Mesodermal cell (in vitro differentiated cells): ENCODE results near the gene HAS3.

ENCODE experiments used
- H3K27ac ChIP-seq: 2 replicates; pipeline ENCODE4 v1.7.0; 2013; ENCODE audit warnings: mild to moderate bottlenecking, low read depth, low read length, moderate library complexity; ENCODE audit not compliant: severe bottlenecking
- H3K36me3 ChIP-seq: 2 replicates; pipeline ENCODE4 v1.7.1; 2013; ENCODE audit warnings: mild to moderate bottlenecking, low read length, moderate library complexity; ENCODE audit not compliant: control insufficient read depth, insufficient read depth
- H3K4me1 ChIP-seq: one replicate; pipeline ENCODE4 v1.7.1; 2013; ENCODE audit warnings: mild to moderate bottlenecking, low read length; ENCODE audit not compliant: insufficient read depth, control insufficient read depth, poor library complexity, severe bottlenecking
- H3K4me3 ChIP-seq: 2 replicates; pipeline ENCODE4 v1.7.0; 2013; ENCODE audit warnings: low read length, control low read depth, mild to moderate bottlenecking; ENCODE audit not compliant: insufficient read depth, poor library complexity, severe bottlenecking; ENCODE audit errors: extremely low read depth
- H3K9me3 ChIP-seq: 2 replicates; pipeline ENCODE4 v1.7.1; 2013; ENCODE audit warnings: mild to moderate bottlenecking, low read length, moderate library complexity; ENCODE audit not compliant: control insufficient read depth
- WGBS, 2 experiments: methylation state at CpG; one replicate each; pipeline ENCODE4 v1.1.5; 2013; ENCODE audit warnings: missing lambda C conversion rate in 2 of 2; ENCODE audit not compliant: insufficient coverage in 2 of 2; 5-methylcytosine and 5-hydroxymethylcytosine counted together

Gene HAS3

DNA sequence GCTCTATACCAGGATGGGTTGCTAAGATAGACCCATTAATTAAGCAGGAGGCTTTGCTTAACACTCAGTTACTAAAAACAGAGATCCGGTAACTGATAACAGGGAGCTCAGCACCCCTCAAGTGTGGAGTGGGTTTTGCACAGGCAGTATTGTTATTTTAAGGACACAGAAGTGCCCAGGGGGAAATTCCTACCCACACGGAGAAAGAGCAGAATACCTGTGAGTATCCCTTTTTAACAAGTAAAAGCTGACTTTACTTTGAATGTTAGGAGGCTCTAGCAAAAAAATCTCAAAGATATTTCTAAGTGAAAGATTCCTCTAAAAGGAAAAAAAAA, 32.8 kb upstream of the HAS3 start:
- Histone ChIP-seq H3K4me1 (peaks cover 12% of the 10 kb centered on the region), H3K4me3 (no peak overlapping the region), H3K9me3 (no peaks in the 10 kb centered on the region), H3K36me3 (no peaks in the 10 kb centered on the region), H3K27ac (no peak overlapping the region)
- WGBS, 2 experiments: no CpG with 5 or more reads among the region's 2 CpGs

DNA sequence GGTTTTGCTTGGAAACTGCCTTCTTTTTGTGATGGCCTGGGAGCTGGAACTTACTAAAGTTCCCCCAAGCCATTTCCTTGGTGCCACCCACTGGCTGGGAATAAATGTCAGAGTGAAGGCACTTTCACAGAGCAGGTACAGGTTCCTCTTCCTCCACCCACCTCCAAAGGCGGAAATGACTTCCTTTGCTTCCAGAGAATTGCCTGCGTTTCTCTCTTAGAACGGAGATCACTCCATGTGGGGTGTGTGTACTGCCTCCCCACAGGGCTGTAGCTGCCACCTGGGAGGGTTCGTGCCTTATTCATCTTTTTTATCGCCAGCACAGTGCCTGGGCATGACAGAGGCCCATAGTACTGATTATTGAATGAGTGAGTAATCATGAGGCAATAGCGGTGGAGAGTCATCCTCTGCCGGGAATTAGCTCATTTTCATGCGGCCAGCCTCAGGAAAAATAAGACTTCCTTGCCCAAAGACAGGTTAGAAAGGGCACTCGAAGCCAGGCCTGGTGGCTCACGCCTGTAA, 32.2 kb upstream of the HAS3 start:
- Histone ChIP-seq H3K36me3 (no peaks in the 10 kb centered on the region), H3K27ac (no peak overlapping the region), H3K9me3 (no peaks in the 10 kb centered on the region), H3K4me1 (peaks cover 18% of the 10 kb centered on the region), H3K4me3 (no peak overlapping the region)
- 50 to 55% methylated on average over 8 to 10 of the region's 10 CpGs for WGBS, 2 experiments

DNA sequence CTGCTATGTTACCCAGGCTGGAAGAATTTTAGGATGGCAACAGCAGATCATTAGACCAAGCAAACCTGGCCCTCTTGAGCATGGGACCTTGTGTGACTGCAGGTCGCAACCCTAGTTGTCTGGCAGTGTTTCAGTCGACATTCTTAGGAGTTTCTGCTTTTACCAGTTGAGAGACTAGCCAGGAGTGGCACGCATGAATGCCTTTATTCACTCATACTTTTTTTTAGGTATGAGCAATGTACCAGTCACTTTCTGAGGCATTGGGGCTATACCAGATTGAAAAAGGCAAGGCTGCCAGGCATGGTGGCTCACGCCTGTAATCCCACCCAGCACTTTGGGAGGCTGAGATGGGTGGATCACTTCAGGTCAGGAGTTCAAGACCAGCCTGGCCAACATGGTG, 28.2 kb upstream of the HAS3 start:
- Histone ChIP-seq H3K9me3 (no peaks in the 10 kb centered on the region), H3K36me3 (no peaks in the 10 kb centered on the region)
- WGBS, 2 experiments: 81 to 87% methylated on average over 3 of the region's 4 CpGs

DNA sequence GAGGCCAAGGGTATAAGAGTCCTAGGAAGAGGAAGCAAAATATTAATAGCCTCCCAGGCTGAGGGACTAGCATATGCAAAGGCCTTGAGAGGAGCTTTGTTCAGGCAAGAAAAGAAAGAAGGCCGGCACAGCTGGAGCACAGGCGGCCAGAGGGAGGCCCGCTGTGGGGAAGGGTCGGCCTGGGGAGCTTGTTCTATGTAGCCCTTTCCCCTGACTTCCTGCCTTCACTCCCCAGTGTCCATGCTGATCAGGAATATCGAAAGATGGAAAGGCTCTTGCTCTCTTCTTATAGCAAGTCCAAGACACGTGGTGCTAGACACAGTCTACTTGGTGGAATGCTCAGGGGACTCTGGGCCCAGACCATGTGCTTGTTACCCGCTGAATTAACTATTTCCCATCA, 27.4 kb upstream of the HAS3 start:
- 22 to 43% methylated on average over 3 to 6 of the region's 7 CpGs for WGBS, 2 experiments
- Histone ChIP-seq H3K9me3 (no peaks in the 10 kb centered on the region), H3K4me1 (peaks cover 10% of the 10 kb centered on the region), H3K4me3 (no peak overlapping the region), H3K27ac (no peak overlapping the region), H3K36me3 (no peaks in the 10 kb centered on the region)

More for the DNA sequence above, 28.2 kb upstream of the HAS3 start:
- H3K4me3 ChIP-seq: no peak overlapping the region
- H3K4me1 ChIP-seq: peaks cover 17% of the 10 kb centered on the region
- no peak overlapping the region for H3K27ac ChIP-seq

DNA sequence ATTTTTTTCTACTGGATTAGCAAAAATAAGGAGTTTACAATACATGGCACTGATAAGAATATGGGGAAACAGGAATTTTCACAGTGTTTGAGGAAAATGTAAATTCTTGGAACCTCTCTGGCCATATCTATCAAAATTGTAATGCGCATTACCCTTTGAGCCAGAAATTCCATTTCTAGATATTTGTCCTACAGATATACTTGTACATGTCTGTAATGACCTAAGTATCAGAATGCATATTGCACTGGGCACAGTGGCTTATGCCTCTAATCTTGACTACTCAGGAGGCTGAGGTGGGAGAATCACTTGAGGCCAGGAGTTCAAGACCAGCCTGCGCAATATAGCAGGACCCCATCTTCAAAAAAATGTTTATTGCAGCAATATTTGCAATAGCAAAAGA, 25.8 kb upstream of the HAS3 start:
- Histone ChIP-seq H3K9me3 (no peaks in the 10 kb centered on the region), H3K36me3 (no peaks in the 10 kb centered on the region), H3K4me3 (no peak overlapping the region), H3K27ac (no peak overlapping the region), H3K4me1 (peaks cover 11% of the 10 kb centered on the region)
- 100% methylated on average over 1 of the region's 2 CpGs; no CpG with 5 or more reads in 1 of the 2 experiments for WGBS, 2 experiments

DNA sequence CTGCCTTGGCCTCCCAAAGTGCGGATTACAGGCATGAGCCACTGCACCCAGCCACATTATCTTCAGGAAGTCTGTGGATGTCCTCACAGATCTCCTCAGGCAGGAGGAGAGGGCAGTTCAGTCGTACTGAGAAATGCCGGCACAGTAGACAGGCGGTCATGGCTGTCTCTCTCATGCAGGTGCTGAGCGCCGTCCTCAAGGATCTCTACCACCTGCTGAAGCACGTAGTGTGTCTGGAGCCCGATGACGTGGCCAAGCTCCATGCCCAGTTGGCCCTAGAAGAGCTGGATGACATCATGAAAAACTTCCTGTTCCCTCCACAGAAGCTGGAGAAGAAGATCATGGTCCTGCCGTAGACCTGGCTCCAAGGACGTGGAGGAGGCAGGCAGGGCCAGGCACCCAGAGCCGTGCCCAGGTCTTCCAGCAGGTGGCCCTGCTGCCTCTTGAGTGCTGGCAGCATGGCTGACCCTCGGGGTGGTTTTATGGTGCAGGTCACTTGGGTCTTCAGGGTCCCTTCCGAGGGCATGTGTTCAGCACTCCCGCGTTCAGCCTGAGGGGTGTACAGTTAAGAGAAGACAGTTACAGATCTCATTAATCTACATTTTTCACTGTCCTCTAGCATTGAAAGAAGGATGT, 22.0 kb upstream of the HAS3 start:
- no peaks in the 10 kb centered on the region for H3K9me3 ChIP-seq
- no peak overlapping the region for H3K4me3 ChIP-seq
- WGBS, 2 experiments: 93 to 95% methylated on average over 11 to 13 of the region's 16 CpGs
- no peaks in the 10 kb centered on the region for H3K36me3 ChIP-seq
- H3K27ac ChIP-seq: no peak overlapping the region
- H3K4me1 ChIP-seq: peaks cover 7% of the 10 kb centered on the region

DNA sequence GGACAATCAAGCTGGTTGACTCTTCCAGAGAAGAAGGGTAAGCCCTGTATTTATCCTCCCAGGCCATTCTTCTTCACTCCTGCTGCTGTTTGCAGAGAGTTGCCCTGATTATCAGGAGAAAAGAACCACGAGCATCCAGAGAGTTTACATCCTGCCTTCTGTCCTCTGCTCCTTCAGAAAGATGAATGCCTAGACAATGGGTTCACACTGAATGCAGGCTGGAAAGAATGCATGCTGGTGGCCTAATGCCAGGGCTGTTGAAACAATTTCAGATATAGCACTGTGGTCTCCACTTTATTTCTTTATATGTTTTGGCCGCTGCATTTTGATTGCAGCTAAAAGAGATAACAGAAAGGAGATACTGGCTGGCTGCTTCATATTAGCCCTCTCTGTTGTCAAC, 21.2 kb upstream of the HAS3 start:
- no peak overlapping the region for H3K27ac ChIP-seq
- H3K4me3 ChIP-seq: no peak overlapping the region
- no peaks in the 10 kb centered on the region for H3K9me3 ChIP-seq
- H3K4me1 ChIP-seq: peaks cover 13% of the 10 kb centered on the region
- 73 to 91% methylated on average over 1 to 2 of the region's 2 CpGs for WGBS, 2 experiments
- H3K36me3 ChIP-seq: no peaks in the 10 kb centered on the region

DNA sequence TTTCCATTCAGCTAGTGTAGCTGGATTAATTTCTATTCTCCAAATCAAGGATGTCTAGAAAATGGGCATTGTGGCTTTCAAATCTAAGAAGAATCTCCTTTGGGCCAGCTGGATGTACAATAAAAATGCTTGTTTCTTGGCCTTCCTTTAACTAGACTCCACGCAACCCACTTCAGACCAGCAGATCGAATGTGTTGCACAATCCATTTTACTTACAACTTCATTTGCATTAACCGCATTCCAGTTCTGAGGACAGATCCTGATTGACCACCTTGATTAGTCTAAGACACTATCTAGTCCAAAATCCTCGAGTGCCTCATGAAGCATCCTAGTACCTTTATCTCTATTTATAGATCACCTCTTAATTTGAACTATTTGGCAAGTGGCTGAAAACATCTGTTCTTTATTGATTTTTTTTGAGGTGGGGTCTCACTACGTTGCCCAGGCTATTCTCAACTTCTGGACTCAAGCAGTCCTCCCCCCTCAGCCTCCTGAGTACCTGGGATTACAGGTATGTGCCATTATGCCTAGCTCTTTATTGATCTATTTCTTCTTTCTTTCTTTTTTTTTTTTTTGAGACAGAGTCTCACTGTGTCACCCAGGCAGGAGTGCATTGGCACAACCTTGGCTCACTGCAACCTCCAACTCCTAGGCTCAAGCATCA, 20.3 kb upstream of the HAS3 start:
- Histone ChIP-seq H3K4me3 (no peak overlapping the region), H3K36me3 (no peaks in the 10 kb centered on the region), H3K9me3 (no peaks in the 10 kb centered on the region), H3K27ac (no peak overlapping the region), H3K4me1 (peaks cover 21% of the 10 kb centered on the region)
- WGBS, 2 experiments: 92 to 100% methylated on average over 3 to 4 of the region's 5 CpGs

DNA sequence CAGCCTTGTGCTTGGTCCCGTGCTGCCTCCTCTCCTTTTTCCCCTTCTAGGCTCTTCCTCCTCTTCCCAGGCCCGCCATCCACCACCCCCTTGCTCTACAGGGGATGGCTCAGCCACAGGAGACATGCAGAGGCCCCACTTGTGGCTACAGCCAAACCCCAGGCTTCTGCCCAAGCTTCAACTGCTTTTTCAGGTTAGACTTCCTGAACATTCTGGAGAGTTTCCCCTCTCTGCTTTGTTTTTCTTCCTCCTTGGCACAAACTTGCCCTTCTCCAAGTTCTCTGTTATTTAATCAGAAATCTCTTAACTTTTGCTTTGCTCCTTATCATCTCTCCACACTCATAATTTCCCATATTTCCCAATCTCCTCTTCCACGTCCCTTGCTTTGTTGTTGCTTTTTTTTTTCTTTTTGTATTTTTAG, 18.3 kb upstream of the HAS3 start:
- Histone ChIP-seq H3K9me3 (no peaks in the 10 kb centered on the region), H3K4me1 (peaks cover 21% of the 10 kb centered on the region), H3K4me3 (no peak overlapping the region), H3K27ac (no peak overlapping the region), H3K36me3 (no peaks in the 10 kb centered on the region)
- WGBS, 2 experiments: 77 to 100% methylated on average over 1 to 2 of the region's 3 CpGs

DNA sequence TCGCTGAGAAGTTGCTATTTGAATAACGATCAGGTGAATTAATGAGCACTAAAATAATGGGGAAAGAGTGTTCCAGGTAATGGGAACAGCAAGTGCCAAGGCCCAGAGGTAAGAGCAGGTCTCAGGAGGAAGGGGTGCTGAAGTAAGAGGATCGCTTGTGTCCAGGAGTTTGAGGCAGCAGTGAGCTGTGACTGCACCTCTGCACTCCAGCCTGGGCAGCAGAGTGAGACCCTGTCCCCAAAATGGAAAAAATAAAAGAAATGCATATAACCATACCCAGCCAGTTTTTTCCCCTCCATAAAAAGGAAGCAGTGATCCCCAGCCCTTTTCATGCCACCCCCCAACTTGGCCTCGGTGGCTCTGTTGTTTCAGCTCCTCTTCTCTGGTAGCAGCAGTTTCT, 16.8 kb upstream of the HAS3 start:
- 88 to 95% methylated on average over 4 of the region's 4 CpGs for WGBS, 2 experiments
- no peaks in the 10 kb centered on the region for H3K36me3 ChIP-seq
- no peak overlapping the region for H3K4me3 ChIP-seq
- no peaks in the 10 kb centered on the region for H3K9me3 ChIP-seq
- peaks cover 21% of the 10 kb centered on the region for H3K4me1 ChIP-seq
- no peak overlapping the region for H3K27ac ChIP-seq
